Keratinocyte (primary cell): Measurements from ENCODE around the gene SLC1A6. TPM values are rescaled to one million over a fixed set of nuclear protein-coding genes. Genes with fewer than 3 reads are reported as not detected.

Source experiments
- DNase-seq: peaks from one replicate; pipeline ENCODE4 v3.0.0-alpha.2; 2011; ENCODE audit warnings: low read depth, missing footprints, low spot score
- FAIRE-seq: peaks from 2 replicates; lab custom pipeline; 2011; peaks lifted over from hg19 to GRCh38; lab: Jason Lieb, UNC
- H2AFZ ChIP-seq: 2 replicates; pipeline ENCODE4 v1.6.0; 2012; ENCODE audit warnings: low read length, control low read depth, inconsistent platforms; ENCODE audit not compliant: control insufficient read depth
- H3K27ac ChIP-seq: 2 replicates; pipeline ENCODE4 v1.5.1; 2011; ENCODE audit warnings: low read length; ENCODE audit not compliant: control insufficient read depth, insufficient read depth
- H3K27me3 ChIP-seq: 3 replicates; pipeline ENCODE4 v1.6.0; 2011; ENCODE audit warnings: low read length; ENCODE audit not compliant: control insufficient read depth, insufficient read depth; ENCODE audit errors: extremely low read depth
- H3K36me3 ChIP-seq, 2 experiments: 2 replicates in 1 of 2; 3 replicates in 1 of 2; pipeline ENCODE4 v1.5.1; 2011; ENCODE audit warnings: low read length in 2 of 2, mild to moderate bottlenecking in 1 of 2; ENCODE audit not compliant: control insufficient read depth in 2 of 2, insufficient read depth in 2 of 2; ENCODE audit errors: extremely low read depth in 1 of 2
- H3K4me1 ChIP-seq: 3 replicates; pipeline ENCODE4 v1.5.1; 2011; ENCODE audit warnings: low read length; ENCODE audit not compliant: control insufficient read depth, insufficient read depth; ENCODE audit errors: extremely low read depth
- H3K4me2 ChIP-seq: 3 replicates; pipeline ENCODE4 v1.6.0; 2011; ENCODE audit warnings: low read depth, low read length; ENCODE audit not compliant: control insufficient read depth, insufficient read depth; ENCODE audit errors: extremely low read depth
- H3K4me3 ChIP-seq, 3 experiments: fragments of 200-600 bp in 1 of 3; sonication (generic) in 1 of 3; 2 replicates in 2 of 3; 3 replicates in 1 of 3; pipeline ENCODE4 v1.5.1; 2011 to 2016; ENCODE audit warnings: low read length in 3 of 3, mild to moderate bottlenecking in 3 of 3, control low read depth in 2 of 3, inconsistent platforms in 1 of 3, low read depth in 1 of 3, mixed read lengths in 1 of 3, mixed run types in 1 of 3, moderate library complexity in 1 of 3; ENCODE audit not compliant: control insufficient read depth in 2 of 3, insufficient read depth in 2 of 3; ENCODE audit errors: extremely low read depth in 1 of 3
- H3K79me2 ChIP-seq: 2 replicates; pipeline ENCODE4 v1.6.0; 2012; ENCODE audit warnings: low read length; ENCODE audit not compliant: control insufficient read depth, insufficient read depth
- H3K9ac ChIP-seq: 3 replicates; pipeline ENCODE4 v1.6.0; 2011; ENCODE audit warnings: low read length; ENCODE audit not compliant: control insufficient read depth, insufficient read depth; ENCODE audit errors: extremely low read depth
- H3K9me1 ChIP-seq: 3 replicates; pipeline ENCODE4 v1.6.0; 2011; ENCODE audit warnings: low read length; ENCODE audit not compliant: control insufficient read depth, insufficient read depth; ENCODE audit errors: extremely low read depth
- H3K9me3 ChIP-seq: 2 replicates; pipeline ENCODE4 v1.5.1; 2012; ENCODE audit warnings: low read depth, low read length; ENCODE audit not compliant: control insufficient read depth
- H4K20me1 ChIP-seq: 3 replicates; pipeline ENCODE4 v1.6.0; 2011; ENCODE audit warnings: low read length; ENCODE audit not compliant: control insufficient read depth, insufficient read depth; ENCODE audit errors: extremely low read depth
- EZH2 ChIP-seq: IDR thresholded peaks from one replicate; pipeline ENCODE4 v1.6.1; 2012; ENCODE audit warnings: inconsistent platforms, mild to moderate bottlenecking, low read length, moderate library complexity
- dilution Hi-C: fragments of 300-500 bp; cut with MboI; formaldehyde crosslinking; loops from one replicate; pipeline ENCODE4 v1.7.0; 2020; ENCODE audit warnings: low sequenced_read_pairs; ENCODE audit not compliant: extremely low pct_ligation_motif_present
- polyA plus RNA-seq, 5 experiments: library from polyadenylated mRNA; depleted of rRNA in 3 of 5; stranded (reverse) in 3 of 5; stranded (forward) in 1 of 5; unstranded in 1 of 5; fragments of >200 nt; gene quantifications; 1 replicate in 1 of 5; 2 replicates in 3 of 5; 3 replicates in 1 of 5; pipeline versions ENCODE4 v1.2.1 to v1.2.3, GENCODE V29; 2011 to 2012; ENCODE audit warnings: missing spikeins in 2 of 5, low read depth in 1 of 5, low replicate concordance in 1 of 5
- TF ChIP-seq, protein P1 (sequence below), 3 experiments: IDR thresholded peaks in 1 of 3; conservative IDR thresholded peaks in 1 of 3; optimal IDR thresholded peaks in 1 of 3; 2 replicates in 2 of 3; 3 replicates in 1 of 3; pipeline versions ENCODE3 to v1.5.1; 2011; ENCODE audit warnings: low read length in 3 of 3, mild to moderate bottlenecking in 3 of 3, moderate library complexity in 2 of 3, control low read depth in 1 of 3, inconsistent platforms in 1 of 3; ENCODE audit not compliant: insufficient read depth in 2 of 3; ENCODE audit errors: extremely low read depth in 1 of 3

The SLC1A6 gene
- polyA plus RNA-seq, 1 donor (not counting 4 experiments of a cell fraction or from before 2014, with no cell fraction given) = 0.96 TPM

- Histone ChIP-seq H3K4me1 (no peaks in the 10 kb centered on the region), H3K36me3 (no peaks in the 10 kb centered on the region), H3K4me2 (no peak overlapping the region), H2AFZ (no peak overlapping the region), H3K9me1 (no peaks in the 10 kb centered on the region), H3K27me3 (no peaks in the 10 kb centered on the region), H3K9me3 (peaks cover 8% of the 10 kb centered on the region), H3K4me3 (no peak overlapping the region), H3K27ac (no peak overlapping the region), H4K20me1 (no peaks in the 10 kb centered on the region), H3K9ac (no peak overlapping the region), H3K79me2 (no peaks in the 10 kb centered on the region)
- FAIRE-seq (no peak), DNase-seq (no peak)
- TF ChIP-seq, protein P1, sequence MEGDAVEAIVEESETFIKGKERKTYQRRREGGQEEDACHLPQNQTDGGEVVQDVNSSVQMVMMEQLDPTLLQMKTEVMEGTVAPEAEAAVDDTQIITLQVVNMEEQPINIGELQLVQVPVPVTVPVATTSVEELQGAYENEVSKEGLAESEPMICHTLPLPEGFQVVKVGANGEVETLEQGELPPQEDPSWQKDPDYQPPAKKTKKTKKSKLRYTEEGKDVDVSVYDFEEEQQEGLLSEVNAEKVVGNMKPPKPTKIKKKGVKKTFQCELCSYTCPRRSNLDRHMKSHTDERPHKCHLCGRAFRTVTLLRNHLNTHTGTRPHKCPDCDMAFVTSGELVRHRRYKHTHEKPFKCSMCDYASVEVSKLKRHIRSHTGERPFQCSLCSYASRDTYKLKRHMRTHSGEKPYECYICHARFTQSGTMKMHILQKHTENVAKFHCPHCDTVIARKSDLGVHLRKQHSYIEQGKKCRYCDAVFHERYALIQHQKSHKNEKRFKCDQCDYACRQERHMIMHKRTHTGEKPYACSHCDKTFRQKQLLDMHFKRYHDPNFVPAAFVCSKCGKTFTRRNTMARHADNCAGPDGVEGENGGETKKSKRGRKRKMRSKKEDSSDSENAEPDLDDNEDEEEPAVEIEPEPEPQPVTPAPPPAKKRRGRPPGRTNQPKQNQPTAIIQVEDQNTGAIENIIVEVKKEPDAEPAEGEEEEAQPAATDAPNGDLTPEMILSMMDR (optimal IDR thresholded peaks at IDR 0.05 in 1 of 3, IDR thresholded peaks at IDR 0.05 in 1 of 3, conservative IDR thresholded peaks at IDR 0.05 in 1 of 3; ENCODE audit: extremely low read depth in 1 of 3, insufficient read depth in 2 of 3, low read length in 3 of 3) = no peak
- no peak for TF ChIP-seq EZH2
- dilution Hi-C loops = no loop called here
Observed at GRCh38 chr19:14959263-14959662, 20.4 kb downstream of the SLC1A6 start.

GRCh38 chr19:14957464-14957863 lies 22.2 kb downstream of the SLC1A6 start:
- no peaks in the 10 kb centered on the region for H4K20me1 ChIP-seq
- H3K9ac ChIP-seq = no peak overlapping the region
- H3K4me2 ChIP-seq = no peak overlapping the region
- TF ChIP-seq, protein P1 (optimal IDR thresholded peaks at IDR 0.05 in 1 of 3, IDR thresholded peaks at IDR 0.05 in 1 of 3, conservative IDR thresholded peaks at IDR 0.05 in 1 of 3; ENCODE audit: extremely low read depth in 1 of 3, insufficient read depth in 2 of 3, low read length in 3 of 3) = no peak
- no peak for TF ChIP-seq EZH2
- dilution Hi-C loops = no loop called here
- H3K9me1 ChIP-seq = no peaks in the 10 kb centered on the region
- no peak overlapping the region for H2AFZ ChIP-seq
- H3K4me1 ChIP-seq = no peaks in the 10 kb centered on the region
- H3K79me2 ChIP-seq = no peaks in the 10 kb centered on the region
- peaks cover 10% of the 10 kb centered on the region for H3K9me3 ChIP-seq
- DNase-seq (no peak), FAIRE-seq (no peak)
- H3K4me3 ChIP-seq = no peak overlapping the region
- H3K27me3 ChIP-seq = no peaks in the 10 kb centered on the region
- H3K36me3 ChIP-seq = no peaks in the 10 kb centered on the region
- H3K27ac ChIP-seq = no peak overlapping the region
